ES-I3 (cell line): ENCODE data around the gene AFF4.
"Not testable (repeated sequence)": the region's sequence is repeated elsewhere in the genome, so short reads cannot be mapped to it uniquely, and the experiment has no call there.

Source experiments
- H3K36me3 ChIP-seq: 2 replicates; pipeline ENCODE4 v1.6.1; 2013; ENCODE audit warnings: mild to moderate bottlenecking, low read length, control low read depth, moderate library complexity; ENCODE audit not compliant: insufficient read depth
- H3K4me1 ChIP-seq: 2 replicates; pipeline ENCODE4 v1.6.1; 2013; ENCODE audit warnings: mild to moderate bottlenecking, control low read depth, low read length; ENCODE audit not compliant: insufficient read depth
- H3K9ac ChIP-seq: 2 replicates; pipeline ENCODE4 v1.6.1; 2013; ENCODE audit warnings: low read depth, mild to moderate bottlenecking, low read length, moderate library complexity
- H3K9me3 ChIP-seq: 2 replicates; pipeline ENCODE4 v1.6.1; 2013; ENCODE audit warnings: mild to moderate bottlenecking, low read length, moderate library complexity; ENCODE audit not compliant: control insufficient read depth, insufficient read depth

Gene AFF4, protein sequence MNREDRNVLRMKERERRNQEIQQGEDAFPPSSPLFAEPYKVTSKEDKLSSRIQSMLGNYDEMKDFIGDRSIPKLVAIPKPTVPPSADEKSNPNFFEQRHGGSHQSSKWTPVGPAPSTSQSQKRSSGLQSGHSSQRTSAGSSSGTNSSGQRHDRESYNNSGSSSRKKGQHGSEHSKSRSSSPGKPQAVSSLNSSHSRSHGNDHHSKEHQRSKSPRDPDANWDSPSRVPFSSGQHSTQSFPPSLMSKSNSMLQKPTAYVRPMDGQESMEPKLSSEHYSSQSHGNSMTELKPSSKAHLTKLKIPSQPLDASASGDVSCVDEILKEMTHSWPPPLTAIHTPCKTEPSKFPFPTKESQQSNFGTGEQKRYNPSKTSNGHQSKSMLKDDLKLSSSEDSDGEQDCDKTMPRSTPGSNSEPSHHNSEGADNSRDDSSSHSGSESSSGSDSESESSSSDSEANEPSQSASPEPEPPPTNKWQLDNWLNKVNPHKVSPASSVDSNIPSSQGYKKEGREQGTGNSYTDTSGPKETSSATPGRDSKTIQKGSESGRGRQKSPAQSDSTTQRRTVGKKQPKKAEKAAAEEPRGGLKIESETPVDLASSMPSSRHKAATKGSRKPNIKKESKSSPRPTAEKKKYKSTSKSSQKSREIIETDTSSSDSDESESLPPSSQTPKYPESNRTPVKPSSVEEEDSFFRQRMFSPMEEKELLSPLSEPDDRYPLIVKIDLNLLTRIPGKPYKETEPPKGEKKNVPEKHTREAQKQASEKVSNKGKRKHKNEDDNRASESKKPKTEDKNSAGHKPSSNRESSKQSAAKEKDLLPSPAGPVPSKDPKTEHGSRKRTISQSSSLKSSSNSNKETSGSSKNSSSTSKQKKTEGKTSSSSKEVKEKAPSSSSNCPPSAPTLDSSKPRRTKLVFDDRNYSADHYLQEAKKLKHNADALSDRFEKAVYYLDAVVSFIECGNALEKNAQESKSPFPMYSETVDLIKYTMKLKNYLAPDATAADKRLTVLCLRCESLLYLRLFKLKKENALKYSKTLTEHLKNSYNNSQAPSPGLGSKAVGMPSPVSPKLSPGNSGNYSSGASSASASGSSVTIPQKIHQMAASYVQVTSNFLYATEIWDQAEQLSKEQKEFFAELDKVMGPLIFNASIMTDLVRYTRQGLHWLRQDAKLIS

GRCh38 chr5:132963171-132964104 is at the start of gene AFF4:
TSS of gene AFF4 (minus strand) at chr5:132963634. CDS start at chr5:132937189, 26,445 bp downstream.
- no peaks in the 10 kb centered on the region for H3K9me3 ChIP-seq
- H3K4me1 ChIP-seq = no peaks in the 10 kb centered on the region
- H3K9ac ChIP-seq = peak within 1 kb of the TSS; percentile 96
- H3K36me3 ChIP-seq = 0 out of 2 replicates have a peak, but pooled peaks cover 3% of the 10 kb centered on the region

GRCh38 chr5:133008455-133008854 is 45.0 kb upstream of the AFF4 start:
- H3K9me3 ChIP-seq, H3K4me1 ChIP-seq, H3K36me3 ChIP-seq, H3K9ac ChIP-seq: not testable (repeated sequence)

- Histone ChIP-seq H3K9me3 (no peaks in the 10 kb centered on the region), H3K9ac (no peak overlapping the region), H3K4me1 (no peaks in the 10 kb centered on the region), H3K36me3 (peaks cover 5% of the 10 kb centered on the region; the same call in 1 of the 2 replicates)
Measured at GRCh38 chr5:133006653-133007052, 43.2 kb upstream of the AFF4 start.

GRCh38 chr5:132999246-132999645 is 35.8 kb upstream of the AFF4 start:
- H3K36me3 ChIP-seq = peaks cover 5% of the 10 kb centered on the region; the same call in 1 of the 2 replicates
- H3K9ac ChIP-seq = no peak overlapping the region
- H3K9me3 ChIP-seq = no peaks in the 10 kb centered on the region
- H3K4me1 ChIP-seq = no peaks in the 10 kb centered on the region

GRCh38 chr5:132998556-132998955 is 35.1 kb upstream of the AFF4 start:
- H3K4me1 ChIP-seq = no peaks in the 10 kb centered on the region
- H3K36me3 ChIP-seq = peaks cover 4% of the 10 kb centered on the region; the same call in 1 of the 2 replicates
- H3K9ac ChIP-seq = no peak overlapping the region
- H3K9me3 ChIP-seq = no peaks in the 10 kb centered on the region

DNA sequence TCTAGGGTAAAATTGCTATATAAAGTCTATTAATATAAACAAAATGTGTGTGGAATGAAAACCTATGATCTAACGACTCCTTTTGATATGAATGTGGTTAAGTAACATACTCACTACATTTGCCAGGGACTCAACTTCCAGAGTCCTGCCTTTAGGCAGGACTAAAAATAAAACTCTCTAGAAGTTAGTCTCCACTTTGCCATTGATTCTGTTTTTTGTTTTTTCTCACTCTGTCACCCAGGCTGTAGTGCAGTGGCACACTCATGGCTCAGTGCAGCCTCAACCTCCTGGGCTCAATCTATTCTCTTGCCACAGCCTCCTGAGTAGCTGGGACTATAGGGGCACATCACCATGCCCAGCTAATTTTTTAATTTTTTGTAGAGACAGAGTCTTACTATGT is 32.9 kb upstream of the AFF4 start:
- H3K4me1 ChIP-seq = no peaks in the 10 kb centered on the region
- H3K9ac ChIP-seq = no peak overlapping the region
- no peaks in the 10 kb centered on the region for H3K9me3 ChIP-seq
- no peaks in the 10 kb centered on the region for H3K36me3 ChIP-seq

DNA sequence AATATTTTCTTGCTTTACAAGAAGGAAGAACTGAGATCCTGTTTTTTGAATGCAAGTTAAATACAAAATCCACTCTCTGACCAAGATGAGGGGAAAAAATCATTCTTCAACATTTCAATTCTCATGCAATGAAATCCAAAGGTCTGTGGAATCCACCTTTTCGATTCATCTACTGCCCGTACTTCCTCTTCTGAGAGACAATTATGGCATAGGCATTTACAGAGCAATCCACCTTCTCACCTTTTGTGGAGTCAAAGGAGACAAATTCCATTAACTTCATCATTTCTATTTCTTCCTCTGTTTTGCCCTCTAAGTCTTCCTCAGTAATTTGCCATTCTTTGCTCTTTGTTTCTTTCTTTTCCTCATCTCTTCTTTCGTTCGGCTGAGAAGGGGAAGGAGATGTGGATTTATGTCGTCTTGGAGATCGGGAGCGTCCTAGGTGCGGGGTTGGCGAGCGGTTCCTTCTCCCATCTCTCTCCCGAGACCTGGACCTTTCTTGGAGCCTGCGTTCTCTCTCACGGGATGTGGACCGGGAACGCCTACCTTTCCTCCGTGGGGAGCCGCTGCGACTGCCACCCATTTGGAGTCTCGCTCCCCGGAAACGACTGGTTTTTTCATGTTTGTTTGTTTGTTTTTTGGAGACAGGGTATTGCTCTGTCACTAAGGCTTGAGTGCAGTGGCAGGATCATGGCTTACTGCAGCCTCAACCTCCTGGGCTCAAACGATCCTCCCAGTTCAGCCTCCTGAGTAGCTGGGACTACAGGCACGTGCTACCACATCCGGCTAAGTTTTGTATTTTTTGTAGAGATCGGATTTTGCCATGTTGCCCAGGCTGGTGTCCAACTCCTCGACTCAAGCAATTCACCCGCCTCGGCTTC is 24.3 kb upstream of the AFF4 start:
- Histone ChIP-seq H3K9me3 (no peaks in the 10 kb centered on the region), H3K4me1 (no peaks in the 10 kb centered on the region), H3K36me3 (no peaks in the 10 kb centered on the region), H3K9ac (no peak overlapping the region; the same call in 1 of the 2 replicates)

DNA sequence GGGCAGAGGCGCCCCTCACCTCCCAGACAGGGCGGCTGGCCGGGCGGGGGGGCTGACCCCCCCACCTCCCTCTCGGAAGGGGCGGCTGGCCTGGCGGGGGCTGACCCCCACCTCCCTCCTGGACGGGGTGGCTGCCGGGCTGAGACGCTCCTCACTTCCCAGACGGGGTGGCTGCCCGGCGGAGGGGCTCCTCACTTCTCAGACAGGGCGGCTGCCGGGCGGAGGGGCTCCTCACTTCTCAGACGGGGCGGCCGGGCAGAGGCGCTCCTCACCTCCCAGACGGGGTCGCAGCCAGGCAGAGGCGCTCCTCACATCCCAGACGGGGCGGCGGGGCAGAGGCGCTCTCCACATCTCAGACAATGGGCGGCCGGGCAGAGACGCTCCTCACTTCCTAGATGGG is 19.5 kb upstream of the AFF4 start:
- not testable (repeated sequence) for H3K9me3 ChIP-seq, H3K9ac ChIP-seq, H3K4me1 ChIP-seq, H3K36me3 ChIP-seq

GRCh38 chr5:132981288-132981687 is 17.9 kb upstream of the AFF4 start:
- Histone ChIP-seq H3K36me3 (no peaks in the 10 kb centered on the region), H3K9me3 (no peaks in the 10 kb centered on the region; the same call in none of the 2 replicates), H3K9ac (no peak overlapping the region), H3K4me1 (no peaks in the 10 kb centered on the region)

GRCh38 chr5:132979976-132980375 is 16.5 kb upstream of the AFF4 start:
- Histone ChIP-seq H3K36me3 (no peaks in the 10 kb centered on the region), H3K9ac (no peak overlapping the region), H3K9me3 (no peaks in the 10 kb centered on the region; the same call in none of the 2 replicates), H3K4me1 (no peaks in the 10 kb centered on the region)

- H3K9me3 ChIP-seq = no peaks in the 10 kb centered on the region; the same call in none of the 2 replicates
- H3K9ac ChIP-seq = no peak overlapping the region
- H3K4me1 ChIP-seq = no peaks in the 10 kb centered on the region
- H3K36me3 ChIP-seq = no peaks in the 10 kb centered on the region
Measured at GRCh38 chr5:132979367-132979940, 16.0 kb upstream of the AFF4 start.

- Histone ChIP-seq H3K9ac (no peak overlapping the region), H3K36me3 (no peaks in the 10 kb centered on the region), H3K4me1 (no peaks in the 10 kb centered on the region), H3K9me3 (no peaks in the 10 kb centered on the region; the same call in none of the 2 replicates)
Measured at GRCh38 chr5:132976852-132977251, 13.4 kb upstream of the AFF4 start.
